H1 (cell line): Measurements from ENCODE around the gene ETV5. TPM values are rescaled to one million over a fixed set of nuclear protein-coding genes. Genes with fewer than 3 reads are reported as not detected.

Source experiments
- ATF2 ChIP-seq: IDR thresholded peaks from 2 replicates; pipeline ENCODE4 v1.6.1; 2012; ENCODE audit warnings: low read length, inconsistent platforms
- CHD2 ChIP-seq: IDR thresholded peaks from 2 replicates; pipeline ENCODE4 v1.6.1; 2012; ENCODE audit warnings: low read length, improper control_type of control experiment
- EZH2 ChIP-seq: fragments of 200-600 bp; sonication (generic); IDR thresholded peaks from 2 replicates; pipeline ENCODE4 v1.7.1; 2012; ENCODE audit warnings: low read depth, mild to moderate bottlenecking, moderate library complexity, low read length, inconsistent platforms; ENCODE audit not compliant: severe bottlenecking
- GTF2F1 ChIP-seq: IDR thresholded peaks from 2 replicates; pipeline ENCODE4 v1.6.1; 2012; ENCODE audit warnings: low read depth, low read length, improper control_type of control experiment, borderline replicate concordance
- HDAC6 ChIP-seq: IDR thresholded peaks from one replicate; pipeline ENCODE4 v1.7.1; 2012; ENCODE audit warnings: low read depth, mild to moderate bottlenecking, inconsistent platforms, low read length, moderate library complexity
- SIRT6 ChIP-seq: IDR thresholded peaks from one replicate; pipeline ENCODE4 v1.7.1; 2012; ENCODE audit warnings: low read length, inconsistent platforms
- TEAD4 ChIP-seq: IDR thresholded peaks from 2 replicates; pipeline ENCODE4 v1.6.1; 2012; ENCODE audit warnings: low read depth, low read length, inconsistent platforms, mixed read lengths
- polyA plus RNA-seq, 7 experiments: library from polyadenylated mRNA; depleted of rRNA in 3 of 7; stranded (reverse) in 5 of 7; unstranded in 2 of 7; fragments of >200 nt in 5 of 7; fragments of 200-250 nt in 2 of 7; gene quantifications; 1 replicate in 5 of 7; 2 replicates in 1 of 7; 4 replicates in 1 of 7; pipeline versions ENCODE4 v1.2.1 to v1.2.3, GENCODE V29; 2011 to 2013; ENCODE audit warnings: missing spikeins in 2 of 7, mixed read lengths in 2 of 7
- total RNA-seq: library from RNA; stranded (reverse); fragmentation: NEBNext Ultra II Directional; extraction: Animal tissue kit (Norgen Biotek cat#: 25700); gene quantifications from 2 replicates; pipeline ENCODE4 v1.2.1, GENCODE V29; 2021

The ETV5 gene
- total and polyA plus RNA-seq, 2 of the 8 experiments (the other 6 are each of a cell fraction or from before 2014, with no cell fraction given) = 13.1 to 36.9 TPM

- no peak for TF ChIP-seq ATF2
- TF ChIP-seq HDAC6 = no peak
- TF ChIP-seq TEAD4 = no peak
- no peak for TF ChIP-seq EZH2
- no peak for TF ChIP-seq GTF2F1
- no peak for TF ChIP-seq SIRT6
- no peak for TF ChIP-seq CHD2
These were observed 38.8 kb downstream of the ETV5 start (continued) for GRCh38 chr3:186070133-186070532.
